HL-60/S4 (cell line): ENCODE data around the gene SLC6A19.
"Not testable (repeated sequence)": the region's sequence is repeated elsewhere in the genome, so short reads cannot be mapped to it uniquely, and the experiment has no call there.

Experiments used
- in situ Hi-C: fragments of 300-500 bp; cut with MboI; formaldehyde crosslinking; loops from 2 replicates; pipeline ENCODE4 v1.14.3; 2022; ENCODE audit warnings: low sequenced_read_pairs

Gene SLC6A19

DNA sequence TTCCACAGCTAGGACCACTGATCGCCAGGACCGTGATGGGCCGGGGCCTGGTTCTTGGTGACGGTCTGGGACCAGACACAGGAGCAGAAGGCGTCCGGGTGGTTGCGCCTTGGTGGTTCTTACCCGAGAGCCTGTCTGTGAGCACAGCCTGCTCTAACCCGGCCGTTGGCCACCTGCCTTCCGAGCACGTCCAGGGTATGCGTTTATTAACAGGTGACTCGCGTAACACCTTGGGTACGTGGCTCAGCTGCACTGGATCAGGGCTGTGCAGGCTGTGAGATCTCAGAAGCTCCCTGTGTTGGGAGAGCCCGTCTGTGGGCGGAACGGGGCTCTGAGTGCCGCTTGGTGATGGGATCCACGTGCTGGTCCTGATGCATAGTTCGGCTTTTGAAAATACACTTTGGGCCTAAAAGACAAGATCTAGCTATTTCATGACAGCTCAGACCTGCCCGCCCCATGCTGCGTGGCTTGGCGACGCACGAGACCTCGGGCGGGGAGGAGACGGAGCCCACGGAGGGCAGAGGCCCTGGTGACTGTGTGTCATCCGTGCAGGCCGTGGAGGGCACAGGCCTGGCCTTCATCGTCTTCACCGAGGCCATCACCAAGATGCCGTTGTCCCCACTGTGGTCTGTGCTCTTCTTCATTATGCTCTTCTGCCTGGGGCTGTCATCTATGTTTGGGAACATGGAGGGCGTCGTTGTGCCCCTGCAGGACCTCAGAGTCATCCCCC lies 17.1 kb downstream of the SLC6A19 start:
- in situ Hi-C loops: no loop called here

DNA sequence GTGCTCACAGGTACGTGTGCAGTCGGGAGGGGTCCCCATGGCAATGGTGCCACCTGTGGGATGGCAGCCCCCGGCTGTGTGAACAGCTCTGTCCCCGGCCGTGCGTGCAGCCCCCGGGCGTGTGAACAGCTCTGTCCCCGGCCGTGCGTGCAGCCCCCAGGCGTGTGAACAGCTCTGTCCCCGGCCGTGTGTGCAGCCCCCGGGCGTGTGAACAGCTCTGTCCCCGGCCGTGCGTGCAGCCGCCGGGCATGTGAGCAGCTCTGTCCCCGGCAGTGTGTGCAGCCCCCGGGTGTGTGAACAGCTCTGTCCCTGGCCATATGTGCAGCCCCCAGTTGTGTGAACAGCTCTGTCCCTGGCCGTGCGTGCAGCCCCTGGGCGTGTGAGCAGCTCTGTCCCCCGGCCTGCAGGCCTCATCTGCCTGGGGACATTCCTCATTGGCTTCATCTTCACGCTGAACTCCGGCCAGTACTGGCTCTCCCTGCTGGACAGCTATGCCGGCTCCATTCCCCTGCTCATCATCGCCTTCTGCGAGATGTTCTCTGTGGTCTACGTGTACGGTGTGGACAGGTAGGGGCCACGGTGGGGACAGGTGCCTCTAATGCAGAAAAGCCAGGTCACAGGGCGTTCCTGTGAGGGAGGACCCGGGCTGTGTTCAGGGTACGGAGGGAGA lies 17.8 kb downstream of the SLC6A19 start:
- in situ Hi-C loops: no loop called here

DNA sequence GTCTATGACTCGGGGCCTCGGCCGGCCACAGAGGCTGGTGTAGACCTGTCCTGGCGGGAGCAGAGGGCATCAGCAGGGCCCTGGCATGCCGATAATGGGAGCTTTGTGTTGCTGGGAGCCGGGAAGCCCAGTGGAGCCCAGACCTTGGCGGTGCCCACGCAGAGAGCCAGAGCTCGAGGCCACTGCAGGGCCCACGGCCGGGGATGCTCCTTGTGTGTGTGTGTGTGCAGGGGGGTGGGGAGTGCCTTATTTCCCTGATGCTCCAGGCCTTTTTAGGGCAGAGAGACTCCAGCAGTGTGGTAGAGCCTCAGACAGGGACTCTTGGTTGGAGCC lies 18.3 kb downstream of the SLC6A19 start:
- in situ Hi-C loops: no loop called here

DNA sequence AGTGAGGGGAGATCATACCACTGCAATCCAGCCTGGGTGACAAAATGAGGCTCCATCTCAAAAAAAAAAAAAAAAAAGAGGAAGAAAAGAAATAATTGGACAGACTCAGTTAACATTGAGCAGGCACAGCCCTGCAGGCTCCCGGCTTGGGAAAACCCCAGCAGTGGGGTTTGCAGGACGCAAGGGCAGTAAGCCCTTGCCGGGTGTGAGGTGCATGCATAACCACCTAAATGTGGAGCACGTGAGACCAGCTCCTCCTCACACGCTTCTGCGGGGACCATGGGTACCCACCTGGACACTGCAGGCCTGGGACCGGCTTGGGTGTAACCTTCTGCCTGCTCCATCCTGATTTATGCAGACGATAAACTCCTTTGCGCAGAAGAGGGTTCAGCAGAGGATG lies 19.0 kb downstream of the SLC6A19 start:
- in situ Hi-C loops: no loop called here

GRCh38 chr5:1220831-1221230 lies 19.4 kb downstream of the SLC6A19 start:
- in situ Hi-C loops: no loop called here

DNA sequence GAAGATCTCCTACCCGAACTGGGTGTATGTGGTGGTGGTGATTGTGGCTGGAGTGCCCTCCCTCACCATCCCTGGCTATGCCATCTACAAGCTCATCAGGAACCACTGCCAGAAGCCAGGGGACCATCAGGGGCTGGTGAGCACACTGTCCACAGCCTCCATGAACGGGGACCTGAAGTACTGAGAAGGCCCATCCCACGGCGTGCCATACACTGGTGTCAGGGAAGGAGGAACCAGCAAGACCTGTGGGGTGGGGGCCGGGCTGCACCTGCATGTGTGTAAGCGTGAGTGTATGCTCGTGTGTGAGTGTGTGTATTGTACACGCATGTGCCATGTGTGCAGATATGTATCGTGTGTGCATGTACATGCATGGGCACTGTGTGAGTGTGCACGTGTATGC lies 20.3 kb downstream of the SLC6A19 start:
- in situ Hi-C loops: no loop called here

- in situ Hi-C loops: no loop called here
Observed at GRCh38 chr5:1222147-1222546, 20.8 kb downstream of the SLC6A19 start.

DNA sequence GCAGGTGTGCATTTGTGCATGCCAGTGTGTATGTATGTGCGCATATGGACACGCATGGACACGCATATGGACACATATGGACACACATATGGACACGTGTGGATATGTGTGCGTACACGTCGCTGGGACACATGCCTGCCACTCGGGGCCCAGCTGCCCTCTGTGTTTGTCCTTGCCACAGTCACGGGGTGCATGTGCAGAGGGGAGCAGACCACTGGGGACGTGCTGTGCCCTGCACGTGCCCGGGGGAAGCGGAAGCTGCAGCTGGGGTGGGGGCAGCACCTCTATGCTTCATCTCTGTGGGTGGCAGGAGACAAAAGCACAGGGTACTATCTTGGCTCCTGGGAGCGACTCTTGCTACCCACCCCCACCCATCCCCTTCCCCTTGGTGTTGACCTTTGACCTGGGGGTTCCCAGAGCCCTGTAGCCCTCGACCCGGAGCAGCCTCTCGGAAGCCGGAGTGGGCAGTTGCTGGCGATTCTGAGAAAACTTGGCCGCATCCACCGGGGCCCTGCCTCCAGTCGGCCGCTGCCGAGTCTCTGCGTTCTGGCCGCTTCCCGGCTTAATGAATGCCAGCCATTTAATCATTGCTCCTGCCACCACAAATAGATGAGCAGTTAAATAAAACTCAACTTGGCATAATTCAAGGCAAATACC lies 21.4 kb downstream of the SLC6A19 start:
- in situ Hi-C loops: no loop called here

- in situ Hi-C loops: no loop called here
Observed at GRCh38 chr5:1223278-1223670, 21.9 kb downstream of the SLC6A19 start.

DNA sequence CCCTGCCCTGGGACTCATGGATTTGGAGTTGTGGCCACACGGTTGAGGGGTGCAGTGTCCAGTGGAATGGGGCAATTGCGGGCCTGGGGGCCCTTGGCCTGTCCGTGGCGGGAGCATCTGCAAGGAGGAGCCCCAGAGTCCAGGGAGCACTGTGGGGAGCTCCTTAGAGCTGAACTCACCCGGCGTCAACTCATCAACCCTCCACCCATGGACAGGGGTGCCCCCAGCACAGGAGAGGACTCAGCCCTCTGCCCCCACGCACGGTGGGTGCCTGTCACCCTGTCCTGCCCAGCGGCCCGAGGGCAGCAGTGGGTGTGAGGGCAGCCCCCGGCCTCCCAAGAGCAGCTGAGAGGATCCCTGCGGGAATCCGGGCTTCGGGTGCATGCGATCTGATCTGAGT lies 23.2 kb downstream of the SLC6A19 start:
- in situ Hi-C loops: no loop called here

DNA sequence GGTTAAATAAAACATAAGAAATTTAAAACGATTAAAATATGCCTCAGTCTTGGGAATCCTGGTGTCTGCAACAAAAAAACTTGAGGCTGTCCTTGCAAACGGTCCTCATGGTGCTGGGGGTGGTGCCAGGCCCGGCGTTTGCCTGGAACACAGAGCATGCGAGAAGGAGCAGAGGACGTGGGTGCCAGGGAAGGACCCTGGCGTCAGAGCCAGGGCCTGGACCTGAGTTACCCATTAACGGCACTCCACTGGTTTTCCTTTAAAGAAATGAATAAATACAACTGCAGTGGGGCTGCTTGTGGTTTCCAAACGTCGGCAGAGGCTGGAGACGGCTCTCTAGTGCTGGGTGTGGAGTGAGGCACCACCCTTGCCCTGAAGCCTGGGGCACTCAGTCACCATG lies 23.7 kb downstream of the SLC6A19 start, which contains the start of gene SLC6A18:
TSS of gene SLC6A18 (plus strand) at position 301 of the 400 bp plus-strand sequence. CDS start at position 398, 97 bp downstream.
- in situ Hi-C loops: no loop called here

DNA sequence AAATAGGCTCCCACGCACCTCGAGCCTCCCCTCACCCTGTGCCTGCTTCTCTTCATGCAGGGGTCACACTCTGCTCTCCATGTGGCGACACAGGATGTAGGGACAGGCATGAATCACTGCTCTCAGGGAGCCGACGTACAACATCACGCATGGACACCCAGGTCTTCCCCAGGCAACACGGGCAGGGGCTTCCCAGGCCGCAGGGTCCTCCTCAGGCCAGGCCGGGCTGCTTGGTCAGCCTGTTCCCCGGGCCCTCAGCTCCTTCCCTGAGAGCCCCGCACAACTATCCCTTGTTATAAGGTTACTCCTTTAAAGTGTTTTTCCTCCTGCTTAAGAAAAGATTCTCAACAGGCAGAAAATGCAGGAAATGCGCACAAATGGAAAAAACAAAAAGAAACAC lies 24.8 kb downstream of the SLC6A19 start:
- in situ Hi-C loops: no loop called here

- in situ Hi-C loops: no loop called here
Observed at GRCh38 chr5:1226839-1227581, 25.6 kb downstream of the SLC6A19 start.

DNA sequence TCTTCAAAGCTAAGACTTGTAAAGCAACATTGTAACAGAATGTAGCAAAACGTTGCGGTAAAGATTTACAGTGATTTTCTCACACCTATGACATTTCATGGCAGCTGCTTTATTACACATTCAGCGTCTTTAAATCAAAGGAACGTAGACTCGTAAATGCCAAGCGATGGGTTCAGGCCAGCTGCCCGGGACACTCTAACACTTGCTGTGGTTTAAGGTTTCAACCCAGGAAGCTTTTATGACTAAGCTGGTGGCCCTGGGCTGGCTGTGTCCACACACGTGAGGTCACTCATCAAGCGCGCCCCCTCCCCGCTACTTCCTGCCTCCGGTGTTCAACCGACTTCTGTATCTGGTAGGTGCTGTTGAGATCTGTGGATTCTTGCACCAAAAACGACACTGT lies 26.3 kb downstream of the SLC6A19 start:
- in situ Hi-C loops: no loop called here

DNA sequence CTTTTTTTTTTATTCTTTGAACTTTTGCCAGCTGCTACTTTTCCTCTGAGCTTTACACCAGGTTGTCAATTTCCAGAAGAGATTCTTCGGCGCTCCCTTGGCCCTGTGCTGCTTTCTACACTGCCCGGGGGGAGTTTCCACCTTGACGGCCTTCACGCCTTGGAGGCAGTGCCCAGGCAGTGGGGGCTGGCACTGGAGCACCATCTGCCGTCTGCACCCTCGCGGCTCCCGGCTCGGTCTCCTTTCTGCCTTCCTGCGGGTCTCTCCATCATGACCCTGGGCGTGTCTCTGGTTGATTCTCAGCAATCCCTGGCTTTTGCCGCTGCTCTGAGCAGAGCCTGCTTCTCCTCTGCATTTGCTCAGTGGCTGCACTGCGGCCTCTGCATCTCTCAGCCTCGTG lies 26.7 kb downstream of the SLC6A19 start:
- in situ Hi-C loops: no loop called here

DNA sequence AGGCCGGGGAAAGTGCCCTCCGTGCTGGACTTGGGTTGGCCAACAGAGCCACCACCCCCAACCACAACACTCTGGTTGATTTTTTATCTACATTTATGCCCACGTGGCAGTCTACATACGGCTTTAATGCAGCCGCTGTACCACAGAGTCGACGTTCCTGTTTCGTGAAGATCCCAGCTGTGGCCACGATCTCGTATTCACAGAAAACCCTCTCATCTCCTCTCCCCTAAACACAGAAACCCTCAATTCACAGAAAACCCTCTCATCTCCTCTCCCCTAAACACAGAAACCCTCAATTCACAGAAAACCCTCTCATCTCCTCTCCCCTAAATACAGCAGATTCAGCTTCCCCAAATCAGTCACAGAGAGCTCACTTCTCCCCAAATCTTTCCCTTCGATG lies 27.6 kb downstream of the SLC6A19 start:
- in situ Hi-C loops: not testable (repeated sequence)

GRCh38 chr5:1229822-1230221 lies 28.4 kb downstream of the SLC6A19 start:
- in situ Hi-C loops: no loop called here

GRCh38 chr5:1230551-1230950 lies 29.2 kb downstream of the SLC6A19 start:
- in situ Hi-C loops: no loop called here

DNA sequence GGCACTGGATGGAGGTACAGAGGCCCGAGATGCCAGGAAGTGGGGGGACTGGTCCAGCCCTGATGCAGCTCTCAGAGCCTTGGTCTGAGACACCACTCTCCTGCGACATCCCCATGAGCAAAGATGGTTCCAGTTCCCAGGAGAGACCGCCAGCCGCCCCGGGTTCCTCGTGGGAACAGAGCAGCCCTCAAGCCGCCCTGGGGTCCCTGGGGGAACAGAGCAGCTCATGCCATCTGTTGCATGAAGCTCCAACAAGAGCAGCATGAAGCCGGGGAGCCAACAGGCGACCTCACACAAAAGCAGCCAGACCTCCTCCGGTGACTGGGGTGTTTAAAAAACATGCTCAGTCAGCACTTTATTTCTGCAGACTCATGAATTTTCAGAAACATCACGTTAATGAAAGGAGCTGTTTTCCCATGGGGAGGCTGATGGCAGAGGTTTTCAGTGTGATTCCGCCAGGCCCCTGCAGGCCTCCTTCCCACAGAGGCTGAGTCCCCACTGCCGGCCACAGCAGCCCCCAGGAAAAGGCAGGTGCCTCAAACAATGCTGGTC lies 30.0 kb downstream of the SLC6A19 start:
- in situ Hi-C loops: no loop called here

- in situ Hi-C loops: no loop called here
Observed at GRCh38 chr5:1232780-1233179, 31.4 kb downstream of the SLC6A19 start.

GRCh38 chr5:1235379-1235778 lies 34.0 kb downstream of the SLC6A19 start:
- in situ Hi-C loops: no loop called here
